OCI-LY7 (cell line): Measurements from ENCODE around the gene TMEM81. TPM values are rescaled to one million over a fixed set of nuclear protein-coding genes. Genes with fewer than 3 reads are reported as not detected.

Experiments used
- BruUV-seq: library from RNA; stranded (reverse); fragments of 400-500 nt; replicated peaks from 2 replicates; lab custom pipeline; 2021; lab: Mats Ljungman, UMichigan
- CTCF ChIA-PET: fragments of 300-600 bp; sonication (Branson Sonifier 250); formaldehyde crosslinking; loops from one replicate; lab custom pipeline; 2022; ENCODE audit warnings: antibody characterized with exemption; ENCODE audit not compliant: unreplicated experiment; lab: Charles Lee
- POLR2A ChIA-PET: fragments of 300-600 bp; sonication (Branson Sonifier 250); formaldehyde crosslinking; loops from one replicate; lab custom pipeline; 2022; ENCODE audit warnings: antibody characterized with exemption; lab: Charles Lee
- DNase-seq: peaks from one replicate; pipeline ENCODE4 v3.0.0-alpha.2; 2015; ENCODE audit warnings: low spot score
- H2AFZ ChIP-seq: fragments of 200-600 bp; sonication (generic), shearing (Covaris generic); 2 replicates; pipeline ENCODE4 v1.6.1; 2014; ENCODE audit warnings: mild to moderate bottlenecking, antibody characterized with exemption, low read length, moderate library complexity
- H3K27ac ChIP-seq: fragments of 200-600 bp; sonication (generic); 2 replicates; pipeline ENCODE4 v1.5.1; 2014; ENCODE audit warnings: mixed run types, low read depth, mild to moderate bottlenecking, moderate library complexity, low read length, inconsistent platforms; ENCODE audit not compliant: poor library complexity, severe bottlenecking
- H3K36me3 ChIP-seq: fragments of 200-600 bp; sonication (generic); 2 replicates; pipeline ENCODE4 v1.6.1; 2014; ENCODE audit warnings: mild to moderate bottlenecking, antibody characterized with exemption, low read length, moderate library complexity, mixed read lengths; ENCODE audit not compliant: insufficient read depth
- H3K4me1 ChIP-seq: fragments of 200-600 bp; sonication (generic); 2 replicates; pipeline ENCODE4 v1.5.1; 2014; ENCODE audit warnings: mild to moderate bottlenecking, low read length; ENCODE audit not compliant: insufficient read depth, poor library complexity, severe bottlenecking
- H3K4me2 ChIP-seq: fragments of 200-600 bp; sonication (generic); 2 replicates; pipeline ENCODE4 v1.6.1; 2014; ENCODE audit warnings: mild to moderate bottlenecking, low read length
- H3K4me3 ChIP-seq: fragments of 200-600 bp; sonication (generic); 2 replicates; pipeline ENCODE4 v1.5.1; 2014; ENCODE audit warnings: mild to moderate bottlenecking, low read depth, low read length; ENCODE audit not compliant: poor library complexity, severe bottlenecking
- H3K79me2 ChIP-seq: fragments of 200-600 bp; sonication (generic); 2 replicates; pipeline ENCODE4 v1.6.1; 2016; ENCODE audit warnings: low read depth, mild to moderate bottlenecking, low read length, moderate library complexity, mixed read lengths; ENCODE audit not compliant: insufficient read depth
- H3K9me2 ChIP-seq: fragments of 200-600 bp; sonication (generic); 2 replicates; pipeline ENCODE4 v1.6.1; 2016; ENCODE audit warnings: mild to moderate bottlenecking, low read length, mixed read lengths; ENCODE audit not compliant: insufficient read depth
- H3K9me3 ChIP-seq: fragments of 200-600 bp; sonication (generic); 2 replicates; pipeline ENCODE4 v1.6.1; 2014; ENCODE audit warnings: mild to moderate bottlenecking, mixed run types, low read length, mixed read lengths
- H4K20me1 ChIP-seq: fragments of 200-600 bp; sonication (generic); 2 replicates; pipeline ENCODE4 v1.6.1; 2014; ENCODE audit warnings: mild to moderate bottlenecking, antibody characterized with exemption, low read length, moderate library complexity, mixed read lengths; ENCODE audit not compliant: insufficient read depth
- EZH2phosphoT487 ChIP-seq: fragments of 200-600 bp; sonication (generic); IDR thresholded peaks from 2 replicates; pipeline ENCODE4 v1.6.1; 2018; ENCODE audit warnings: low read depth, borderline replicate concordance, mild to moderate bottlenecking, mixed run types, antibody characterized with exemption, low read length, moderate library complexity, mixed read lengths
- intact Hi-C: fragments of 100-400 bp; cut with micrococcal nuclease; formaldehyde crosslinking; loops from one replicate; pipeline ENCODE4 v1.10.0; 2022; ENCODE audit not compliant: unreplicated experiment
- total RNA-seq, 2 experiments: library from RNA; depleted of rRNA in 1 of 2; stranded (reverse); fragments of >200 nt in 1 of 2; shearing (Covaris generic) in 1 of 2; gene quantifications; 2 replicates each; pipeline ENCODE4 v1.2.3, GENCODE V29; 2014 to 2022
- TF ChIP-seq, protein P1 (sequence below): fragments of 200-600 bp; sonication (generic); conservative IDR thresholded peaks from 2 replicates; pipeline ENCODE4 v1.5.1; 2014; ENCODE audit warnings: mild to moderate bottlenecking, antibody characterized with exemption, low read length, moderate library complexity, mixed read lengths

The TMEM81 gene
- total RNA-seq, 2 experiments from 2014 or later: 3.2 to 3.4 TPM

DNA sequence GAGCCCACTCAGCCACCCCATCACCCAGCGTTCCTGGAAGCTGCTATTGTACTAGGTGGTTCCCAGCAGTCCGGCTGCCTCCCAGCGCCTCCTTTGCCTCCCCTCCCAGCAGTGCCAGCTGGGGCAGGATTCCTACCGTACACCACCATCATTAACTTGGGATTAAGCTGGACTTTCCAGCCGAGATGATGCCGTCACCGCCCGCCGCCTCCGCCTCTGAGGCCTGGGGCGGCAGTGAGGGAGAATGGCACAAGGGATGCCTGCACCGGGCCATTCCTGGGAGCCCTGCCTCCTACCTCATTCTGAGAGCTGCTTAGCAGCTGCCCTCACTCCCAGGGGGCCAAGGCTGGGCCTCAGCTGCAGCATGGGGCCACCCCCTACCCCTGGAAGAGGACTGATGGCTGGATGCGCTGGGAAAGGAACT, 28.1 kb downstream of the TMEM81 start:
- Histone ChIP-seq H3K4me2 (no peak overlapping the region), H3K79me2 (no peaks in the 10 kb centered on the region), H3K27ac (no peak overlapping the region), H4K20me1 (no peaks in the 10 kb centered on the region; the same call in 1 of the 2 replicates), H3K4me3 (no peak overlapping the region), H3K9me2 (no peaks in the 10 kb centered on the region), H3K4me1 (peaks cover 7% of the 10 kb centered on the region), H3K36me3 (no peaks in the 10 kb centered on the region), H2AFZ (no peak overlapping the region), H3K9me3 (no peaks in the 10 kb centered on the region)
- no TSS peak for BruUV-seq
- CTCF ChIA-PET: no interaction called here
- TF ChIP-seq, protein P1, sequence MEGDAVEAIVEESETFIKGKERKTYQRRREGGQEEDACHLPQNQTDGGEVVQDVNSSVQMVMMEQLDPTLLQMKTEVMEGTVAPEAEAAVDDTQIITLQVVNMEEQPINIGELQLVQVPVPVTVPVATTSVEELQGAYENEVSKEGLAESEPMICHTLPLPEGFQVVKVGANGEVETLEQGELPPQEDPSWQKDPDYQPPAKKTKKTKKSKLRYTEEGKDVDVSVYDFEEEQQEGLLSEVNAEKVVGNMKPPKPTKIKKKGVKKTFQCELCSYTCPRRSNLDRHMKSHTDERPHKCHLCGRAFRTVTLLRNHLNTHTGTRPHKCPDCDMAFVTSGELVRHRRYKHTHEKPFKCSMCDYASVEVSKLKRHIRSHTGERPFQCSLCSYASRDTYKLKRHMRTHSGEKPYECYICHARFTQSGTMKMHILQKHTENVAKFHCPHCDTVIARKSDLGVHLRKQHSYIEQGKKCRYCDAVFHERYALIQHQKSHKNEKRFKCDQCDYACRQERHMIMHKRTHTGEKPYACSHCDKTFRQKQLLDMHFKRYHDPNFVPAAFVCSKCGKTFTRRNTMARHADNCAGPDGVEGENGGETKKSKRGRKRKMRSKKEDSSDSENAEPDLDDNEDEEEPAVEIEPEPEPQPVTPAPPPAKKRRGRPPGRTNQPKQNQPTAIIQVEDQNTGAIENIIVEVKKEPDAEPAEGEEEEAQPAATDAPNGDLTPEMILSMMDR: no peak
- TF ChIP-seq EZH2phosphoT487: no peak
- POLR2A ChIA-PET: interaction anchor here (0.6 kb wide), 1 partner anchor 33 kb away, joined by 3 read pairs; no protein-coding TSS in a partner anchor
- intact Hi-C loops: no loop called here
- DNase-seq: no peak

DNA sequence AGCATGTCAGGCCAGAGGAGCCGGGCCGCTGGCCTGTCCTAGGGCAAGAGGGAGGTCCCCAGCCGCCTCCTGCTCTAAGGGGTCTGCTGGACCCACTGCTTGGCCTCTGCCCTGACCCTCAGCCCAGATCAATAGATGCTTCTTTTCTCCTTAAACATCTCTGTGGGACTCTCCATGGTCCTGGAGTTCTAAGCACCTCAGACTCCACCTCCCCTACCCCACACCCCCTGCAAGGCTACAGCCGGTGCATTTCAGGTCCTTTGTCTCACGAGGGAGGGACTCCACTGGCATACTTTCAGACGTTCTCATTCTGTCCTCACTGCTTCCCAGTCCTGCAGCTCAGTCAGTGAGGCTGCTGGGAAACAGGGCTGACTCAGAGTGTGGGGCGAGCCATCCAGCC, 30.2 kb downstream of the TMEM81 start:
- peaks cover 7% of the 10 kb centered on the region for H3K4me1 ChIP-seq
- no peak overlapping the region for H3K4me3 ChIP-seq
- no peaks in the 10 kb centered on the region for H3K9me3 ChIP-seq
- ChIA-PET CTCF (no interaction called here), POLR2A (interaction anchor here (0.5 to 1.0 kb wide), 3 partner anchors 10 to 427 kb away, joined by 3 to 4 read pairs (median 3); no protein-coding TSS in a partner anchor)
- H3K4me2 ChIP-seq: no peak overlapping the region
- H4K20me1 ChIP-seq: no peaks in the 10 kb centered on the region
- TF ChIP-seq, protein P1: no peak
- TF ChIP-seq EZH2phosphoT487: no peak
- intact Hi-C loops: no loop called here
- H3K27ac ChIP-seq: no peak overlapping the region
- no peaks in the 10 kb centered on the region for H3K9me2 ChIP-seq
- no TSS peak for BruUV-seq
- no peak for DNase-seq
- no peaks in the 10 kb centered on the region for H3K36me3 ChIP-seq
- H3K79me2 ChIP-seq: no peaks in the 10 kb centered on the region
- no peak overlapping the region for H2AFZ ChIP-seq

DNA sequence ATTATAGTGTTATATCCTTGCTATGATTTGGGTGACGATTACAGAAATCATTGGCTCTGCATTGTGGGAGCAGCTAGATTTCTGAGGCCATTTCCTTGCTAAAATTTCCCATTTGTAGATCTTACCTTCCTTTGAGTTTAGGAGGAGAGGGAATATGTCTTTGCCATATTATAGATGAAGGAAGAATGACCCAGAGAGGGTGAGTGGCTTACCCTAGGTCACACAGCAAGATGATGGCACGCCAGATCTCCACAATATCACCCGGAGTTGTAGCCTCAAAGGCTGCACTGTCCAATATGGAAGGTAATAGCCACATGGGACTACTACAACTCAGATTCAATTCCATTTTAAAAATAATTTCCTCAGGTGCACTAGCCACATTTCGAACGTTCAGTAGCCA, 31.0 kb downstream of the TMEM81 start:
- no peak for TF ChIP-seq EZH2phosphoT487
- TF ChIP-seq, protein P1: no peak
- ChIA-PET POLR2A (no interaction called here), CTCF (interaction anchor here (1.1 kb wide), 1 partner anchor 8 kb away, joined by 6 read pairs; no protein-coding TSS in a partner anchor)
- Histone ChIP-seq H3K9me2 (no peaks in the 10 kb centered on the region), H3K79me2 (no peaks in the 10 kb centered on the region), H4K20me1 (no peaks in the 10 kb centered on the region), H3K4me1 (peaks cover 7% of the 10 kb centered on the region), H3K4me2 (no peak overlapping the region), H3K4me3 (no peak overlapping the region), H3K9me3 (no peaks in the 10 kb centered on the region), H3K36me3 (no peaks in the 10 kb centered on the region), H3K27ac (no peak overlapping the region), H2AFZ (no peak overlapping the region)
- intact Hi-C loops: no loop called here
- no TSS peak for BruUV-seq
- DNase-seq: no peak
